Measurements from ENCODE around the gene MATN1.
A peak's percentile ranks its signal among the peaks of the same experiment; 100 is the strongest.

The MATN1 gene

DNA sequence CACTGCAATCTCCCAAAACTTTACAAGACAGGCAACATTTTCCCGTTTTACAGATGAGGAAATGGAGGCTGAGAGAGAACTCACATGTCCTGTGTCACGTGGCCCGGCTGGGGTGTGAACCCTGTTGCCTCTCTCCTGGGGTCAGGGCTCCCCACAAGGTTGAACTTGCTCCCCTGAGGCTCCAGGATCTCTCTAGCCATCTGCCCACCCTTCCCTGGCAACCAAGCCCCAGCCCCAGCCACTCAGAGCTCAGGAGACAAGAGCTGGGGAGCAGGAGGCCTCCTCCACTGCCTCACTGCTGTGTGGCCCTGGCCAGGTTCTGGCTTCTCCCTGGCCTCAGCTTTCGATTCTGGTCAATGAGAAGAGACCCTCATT lies 22.4 kb upstream of the MATN1 start:
- no peak for DNase-seq (ENCODE audit: extremely low read depth in 1 of 2, low read depth in 1 of 2)

DNA sequence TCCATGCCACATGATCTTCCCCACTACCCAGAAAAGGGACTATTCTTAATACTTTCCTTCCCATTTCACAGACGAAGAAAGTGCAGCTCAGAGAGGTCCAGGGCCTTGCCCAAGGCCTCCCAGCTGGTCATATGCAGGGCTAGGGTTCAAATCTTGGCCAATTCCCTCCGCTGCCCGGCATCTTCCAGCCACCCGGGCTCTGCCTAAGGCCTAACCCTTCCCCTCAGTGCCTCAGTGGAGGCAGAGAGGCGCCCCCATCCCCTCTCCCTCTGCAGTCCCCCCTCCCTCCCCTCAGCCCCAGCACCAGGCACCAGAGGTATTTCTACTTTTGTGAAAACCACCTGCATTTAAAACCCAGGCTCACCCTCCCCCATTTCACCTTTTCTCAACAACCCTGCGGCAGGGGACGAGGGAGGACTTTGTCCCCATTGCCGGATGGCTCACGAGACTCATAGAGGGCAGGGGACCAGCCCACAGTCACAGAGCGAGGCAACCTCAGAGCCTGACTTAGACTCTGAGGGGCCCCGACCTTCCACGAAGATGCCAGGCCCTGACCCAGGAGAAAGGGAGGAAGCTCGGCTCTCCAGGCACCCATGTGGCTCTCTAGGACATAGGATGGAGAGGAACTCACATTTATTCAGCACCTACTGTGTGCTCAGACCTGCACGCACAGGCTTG lies 21.9 kb upstream of the MATN1 start:
- no peak for DNase-seq (ENCODE audit: extremely low read depth in 1 of 2, low read depth in 1 of 2)

DNA sequence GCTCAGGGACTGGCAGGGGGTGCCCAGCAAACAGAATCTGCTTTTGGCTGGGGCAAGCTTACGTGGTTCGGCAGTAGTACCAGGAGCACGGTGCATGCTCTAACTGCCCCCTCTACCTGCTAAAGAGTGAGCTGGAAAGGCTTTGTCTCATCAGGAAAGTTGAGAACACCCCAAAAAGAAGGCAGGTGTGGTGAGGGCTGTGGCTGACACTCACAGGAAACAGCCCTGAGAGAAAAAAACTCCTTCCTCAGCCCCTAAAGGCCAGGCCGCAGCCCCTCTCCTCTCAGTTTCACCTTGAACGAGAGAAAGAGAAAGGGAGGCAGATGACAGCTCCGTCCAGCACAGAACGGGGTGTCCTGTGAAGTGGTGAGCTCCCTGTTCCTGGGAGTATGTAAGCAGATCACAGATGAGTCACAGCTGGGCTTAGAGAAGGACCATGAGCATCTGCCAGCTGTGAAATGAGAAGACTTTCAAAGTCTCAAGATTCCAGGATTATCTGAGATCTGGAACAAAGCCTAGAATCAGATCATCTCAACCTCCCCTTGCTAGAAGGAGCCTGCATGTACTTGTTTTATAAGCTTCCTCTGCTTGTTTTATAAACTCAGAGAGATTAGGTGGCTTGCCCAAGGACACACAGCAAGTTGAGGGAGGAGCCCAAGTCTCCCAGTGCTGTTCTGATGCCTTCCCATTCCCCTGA lies 20.8 kb upstream of the MATN1 start:
- DNase-seq (ENCODE audit: extremely low read depth in 1 of 2, low read depth in 1 of 2), result no peak

DNA sequence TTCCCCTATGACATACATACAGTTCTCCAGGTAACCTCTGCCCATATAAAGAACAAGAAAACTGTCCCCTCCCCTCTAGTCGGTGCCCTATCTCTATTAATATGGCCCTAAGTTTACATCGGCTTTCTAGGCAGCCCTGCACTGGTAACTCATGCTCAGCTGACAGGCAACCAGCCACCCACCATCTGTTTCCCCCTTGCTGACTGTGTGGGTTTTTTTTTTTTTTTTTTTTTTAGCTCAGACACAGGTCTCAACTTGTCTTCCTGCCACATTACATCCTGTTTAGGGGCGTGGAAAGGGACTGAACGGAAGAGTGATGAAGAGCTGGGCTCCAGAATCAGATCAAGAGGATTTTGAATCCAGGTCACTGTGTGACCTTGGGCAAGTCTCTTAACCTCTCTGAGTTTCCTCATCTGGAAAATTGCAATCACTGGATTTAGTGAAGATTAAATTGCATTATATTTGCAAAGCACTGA lies 20.2 kb upstream of the MATN1 start:
- peak in 1 of 2 donors; percentile 58 for DNase-seq (ENCODE audit: extremely low read depth in 1 of 2, low read depth in 1 of 2)

- DNase-seq (ENCODE audit: extremely low read depth in 1 of 2, low read depth in 1 of 2), result no peak
Measured at GRCh38 chr1:30742963-30743559, 19.7 kb upstream of the MATN1 start.

DNA sequence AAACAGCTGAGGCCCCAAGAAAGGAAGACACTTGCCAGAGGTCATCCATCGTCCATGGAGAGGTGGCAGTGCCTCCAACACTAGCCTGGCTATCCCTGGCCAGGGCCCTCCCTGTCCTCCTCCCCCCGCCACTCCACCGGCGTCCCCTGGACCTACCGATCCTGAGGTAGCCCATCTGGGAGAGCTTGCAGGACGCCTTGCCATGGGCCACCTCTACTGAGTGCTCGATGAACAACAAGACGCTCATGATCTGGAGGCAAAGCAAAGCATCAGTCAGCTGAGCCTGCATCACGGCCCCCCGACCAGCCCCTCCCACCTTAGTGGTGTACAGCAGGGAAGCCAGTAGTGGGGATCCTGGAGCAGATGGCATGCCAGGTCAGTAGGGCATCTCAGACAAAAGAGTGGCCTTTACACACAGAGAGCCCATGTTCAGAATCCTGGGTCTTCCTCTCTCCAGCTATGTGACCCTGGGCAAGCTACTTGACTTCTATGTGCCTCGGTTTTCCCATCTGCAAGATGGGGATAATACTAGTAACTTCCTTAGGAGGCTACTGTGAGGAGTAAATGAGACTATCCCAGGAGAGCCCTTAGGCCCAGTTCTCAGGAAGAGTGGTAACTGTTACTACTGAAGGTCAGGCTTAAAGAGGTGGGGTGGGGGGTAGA lies 19.0 kb upstream of the MATN1 start:
- DNase-seq (ENCODE audit: extremely low read depth in 1 of 2, low read depth in 1 of 2), result no peak

- no peak for DNase-seq (ENCODE audit: extremely low read depth in 1 of 2, low read depth in 1 of 2)
Measured at GRCh38 chr1:30741239-30741894, 18.0 kb upstream of the MATN1 start.

GRCh38 chr1:30740251-30741238 lies 17.2 kb upstream of the MATN1 start:
- DNase-seq (ENCODE audit: extremely low read depth in 1 of 2, low read depth in 1 of 2), result no peak

GRCh38 chr1:30739601-30740000 lies 16.2 kb upstream of the MATN1 start:
- DNase-seq (ENCODE audit: extremely low read depth in 1 of 2, low read depth in 1 of 2), result no peak

- no peak for DNase-seq (ENCODE audit: extremely low read depth in 1 of 2, low read depth in 1 of 2)
Measured at GRCh38 chr1:30738715-30739559, 15.6 kb upstream of the MATN1 start.

GRCh38 chr1:30738040-30738714 lies 14.8 kb upstream of the MATN1 start:
- DNase-seq (ENCODE audit: extremely low read depth in 1 of 2, low read depth in 1 of 2), result no peak

DNA sequence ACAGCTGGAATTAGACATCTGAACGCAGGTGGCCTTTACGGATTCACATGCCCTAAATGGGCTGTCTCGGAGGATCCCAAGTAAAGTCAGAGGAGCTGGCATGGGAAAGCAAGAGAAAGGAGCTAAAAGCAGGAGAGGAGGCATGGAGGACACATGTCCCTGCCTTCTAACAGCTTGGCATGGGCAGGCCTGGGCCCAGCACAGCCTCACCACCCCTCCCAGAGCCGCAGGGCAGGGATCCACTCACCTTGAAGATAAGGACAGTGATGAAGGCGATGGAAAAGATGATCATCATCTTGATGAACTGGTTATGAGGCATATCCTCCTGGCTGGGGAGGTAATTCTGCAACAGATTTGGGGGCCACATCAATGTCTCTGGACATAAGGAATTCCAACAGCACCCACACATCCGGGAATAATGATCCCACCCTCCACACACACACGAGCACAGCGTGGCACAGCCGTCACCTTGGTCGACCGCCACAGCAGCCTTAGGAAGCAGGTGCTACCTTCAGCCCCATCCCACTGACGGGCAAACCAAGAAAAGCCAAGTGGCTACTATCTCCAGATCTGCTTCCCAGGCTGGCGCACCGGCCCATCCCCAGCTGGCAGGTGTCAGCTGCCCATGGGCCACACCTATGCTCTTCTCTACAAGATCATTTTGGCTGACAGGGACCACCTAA lies 14.1 kb upstream of the MATN1 start:
- no peak for DNase-seq (ENCODE audit: extremely low read depth in 1 of 2, low read depth in 1 of 2)

DNA sequence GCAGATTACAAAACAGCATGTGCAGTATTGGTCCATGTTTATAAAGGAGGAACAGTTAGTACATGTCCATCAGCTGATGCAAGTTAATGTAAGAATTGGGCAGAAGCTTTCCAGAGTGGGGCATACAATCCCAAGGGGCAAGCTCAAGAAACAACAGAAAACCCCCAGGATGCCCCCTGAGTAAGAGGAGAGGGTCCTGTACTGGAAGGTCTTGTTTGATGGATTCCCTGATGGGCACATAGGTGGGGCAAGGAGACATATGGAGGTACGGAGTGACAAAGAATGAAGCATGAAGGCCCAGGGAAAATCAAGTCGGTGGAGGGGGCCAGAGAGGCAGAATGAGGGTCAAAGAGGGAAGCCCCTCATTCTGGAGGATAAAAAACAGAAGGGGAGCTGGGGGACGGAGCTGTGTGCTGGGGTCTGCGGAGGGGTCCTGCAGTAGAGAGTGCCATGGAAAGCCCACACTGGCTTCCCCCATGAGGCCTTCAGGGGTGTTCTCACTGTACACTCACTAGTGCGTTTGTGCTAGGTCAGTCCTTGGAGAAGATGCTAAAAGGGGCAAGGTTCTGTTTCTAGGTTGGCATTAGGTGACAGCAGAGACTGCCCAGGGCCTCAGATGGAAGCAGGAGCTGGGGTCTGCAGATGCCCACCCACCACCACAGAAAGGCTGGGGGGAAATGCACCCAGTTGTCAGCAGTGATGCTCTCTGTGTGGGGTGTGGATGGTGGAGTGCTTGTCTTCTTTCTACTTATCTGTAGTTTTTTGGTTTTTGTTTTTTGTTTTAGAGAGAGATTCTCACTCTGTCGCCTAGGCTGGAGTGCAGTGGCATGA lies 12.5 kb upstream of the MATN1 start:
- DNase-seq (ENCODE audit: extremely low read depth in 1 of 2, low read depth in 1 of 2), result no peak

DNA sequence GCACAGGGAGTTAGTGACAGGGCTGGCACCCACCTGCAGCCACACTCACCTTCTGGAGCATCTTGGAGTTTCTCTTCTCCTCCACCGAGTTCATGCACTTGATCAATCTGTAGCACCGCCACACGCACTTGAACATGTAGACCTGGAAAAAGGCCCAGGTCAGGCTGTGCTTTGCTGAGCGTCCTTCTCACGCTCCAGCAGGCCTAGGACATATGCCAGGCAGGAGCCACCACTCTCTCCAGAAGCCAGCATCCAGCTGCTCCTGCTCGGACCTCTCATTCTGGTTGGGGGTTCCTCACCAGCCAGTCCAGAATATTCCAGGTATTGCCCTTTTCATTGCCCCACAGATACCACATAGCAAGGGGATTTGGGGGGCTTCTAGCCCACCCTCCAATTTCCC lies 11.7 kb upstream of the MATN1 start:
- no peak for DNase-seq (ENCODE audit: extremely low read depth in 1 of 2, low read depth in 1 of 2)

- DNase-seq (ENCODE audit: extremely low read depth in 1 of 2, low read depth in 1 of 2), result no peak
Measured at GRCh38 chr1:30734580-30734979, 11.2 kb upstream of the MATN1 start.

- no peak for DNase-seq (ENCODE audit: extremely low read depth in 1 of 2, low read depth in 1 of 2)
Measured at GRCh38 chr1:30734106-30734505, 10.7 kb upstream of the MATN1 start.

- DNase-seq (ENCODE audit: extremely low read depth in 1 of 2, low read depth in 1 of 2), result no peak
Measured at GRCh38 chr1:30733493-30733892, 10.1 kb upstream of the MATN1 start.

Measured in stimulated activated CD8-positive, alpha-beta memory T cell treated with anti-CD3 and anti-CD28 coated beads, Interleukin-7, amount 100 ng/mL, for 48 hours (primary cell).